Measurements from ENCODE around the gene DHRS1. TPM values are rescaled to one million over a fixed set of nuclear protein-coding genes. Genes with fewer than 3 reads are reported as not detected.

Gene DHRS1
- total and polyA plus RNA-seq, 2 donors (not counting 1 experiment from before 2014, with no cell fraction given), result 10.7 to 21.0 TPM

DNA sequence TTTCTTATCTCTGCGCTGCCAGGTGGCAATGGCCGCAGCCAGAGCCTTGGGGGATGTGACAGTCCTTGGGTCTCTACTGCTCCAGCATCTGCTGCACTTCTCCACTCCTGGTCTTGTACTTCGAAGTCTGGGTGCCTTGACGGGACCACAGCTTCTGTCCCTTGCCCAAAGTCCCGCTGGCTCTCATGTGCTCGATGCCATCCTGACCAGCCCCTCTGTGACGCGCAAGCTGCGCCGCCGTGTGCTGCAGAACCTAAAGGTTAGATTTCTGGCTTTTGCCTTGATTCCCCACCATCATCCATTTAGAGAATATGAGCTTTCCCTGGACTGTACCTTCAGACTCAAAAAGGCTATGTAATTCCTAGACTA, 4.4 kb upstream of the DHRS1 start:
- no peak for TF ChIP-seq EZH2 (IDR thresholded peaks at IDR 0.05; ENCODE audit: low read length, missing control alignments)
- TF ChIP-seq, protein P1, sequence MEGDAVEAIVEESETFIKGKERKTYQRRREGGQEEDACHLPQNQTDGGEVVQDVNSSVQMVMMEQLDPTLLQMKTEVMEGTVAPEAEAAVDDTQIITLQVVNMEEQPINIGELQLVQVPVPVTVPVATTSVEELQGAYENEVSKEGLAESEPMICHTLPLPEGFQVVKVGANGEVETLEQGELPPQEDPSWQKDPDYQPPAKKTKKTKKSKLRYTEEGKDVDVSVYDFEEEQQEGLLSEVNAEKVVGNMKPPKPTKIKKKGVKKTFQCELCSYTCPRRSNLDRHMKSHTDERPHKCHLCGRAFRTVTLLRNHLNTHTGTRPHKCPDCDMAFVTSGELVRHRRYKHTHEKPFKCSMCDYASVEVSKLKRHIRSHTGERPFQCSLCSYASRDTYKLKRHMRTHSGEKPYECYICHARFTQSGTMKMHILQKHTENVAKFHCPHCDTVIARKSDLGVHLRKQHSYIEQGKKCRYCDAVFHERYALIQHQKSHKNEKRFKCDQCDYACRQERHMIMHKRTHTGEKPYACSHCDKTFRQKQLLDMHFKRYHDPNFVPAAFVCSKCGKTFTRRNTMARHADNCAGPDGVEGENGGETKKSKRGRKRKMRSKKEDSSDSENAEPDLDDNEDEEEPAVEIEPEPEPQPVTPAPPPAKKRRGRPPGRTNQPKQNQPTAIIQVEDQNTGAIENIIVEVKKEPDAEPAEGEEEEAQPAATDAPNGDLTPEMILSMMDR (conservative IDR thresholded peaks at IDR 0.05 in 1 of 2, IDR thresholded peaks at IDR 0.05 in 1 of 2; ENCODE audit: low read depth in 1 of 2, low read length in 2 of 2), result no peak
- no peak overlapping the region for H3K4me3 ChIP-seq (replicated peaks in 1 of 4; ENCODE audit: control extremely low read depth in 1 of 4, insufficient read depth in 1 of 4, low read depth in 3 of 4, low read length in 4 of 4)
- H3K36me3 ChIP-seq (ENCODE audit: control insufficient read depth, insufficient read depth, low read length), result peaks cover 19% of the 10 kb centered on the region

DNA sequence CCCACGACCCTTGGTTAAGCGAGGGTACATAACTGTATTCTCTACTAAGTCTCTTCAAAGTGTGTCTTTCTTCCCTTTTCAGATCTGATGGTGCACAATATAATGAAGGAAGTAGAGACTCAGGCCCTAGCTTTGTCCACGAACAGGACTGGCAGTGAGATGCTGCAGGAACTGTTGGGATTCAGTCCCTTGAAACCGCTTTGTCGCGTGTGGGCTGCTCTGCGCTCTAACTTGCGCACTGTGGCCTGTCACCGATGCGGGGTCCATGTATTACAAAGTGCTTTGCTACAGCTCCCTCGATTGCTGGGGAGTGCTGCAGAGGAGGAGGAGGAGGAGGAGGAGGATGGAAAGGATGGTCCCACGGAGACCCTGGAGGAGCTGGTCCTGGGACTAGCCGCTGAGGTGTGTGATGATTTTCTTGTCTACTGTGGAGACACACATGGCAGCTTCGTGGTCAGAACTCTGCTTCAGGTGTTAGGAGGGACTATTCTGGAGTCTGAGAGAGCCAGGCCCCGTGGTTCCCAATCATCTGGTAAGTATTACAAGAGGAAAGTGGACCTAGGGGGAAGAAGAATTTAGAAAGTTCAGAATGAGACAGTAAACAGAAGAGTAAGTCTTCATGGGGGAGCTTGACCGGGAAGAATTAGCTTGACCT, 873 bp upstream of the DHRS1 start:
- Histone ChIP-seq H3K4me1 (ENCODE audit: control insufficient read depth, extremely low read depth, insufficient read depth, low read length) (peaks cover 10% of the 10 kb centered on the region), H3K4me3 (replicated peaks in 1 of 4; ENCODE audit: control extremely low read depth in 1 of 4, insufficient read depth in 1 of 4, low read depth in 3 of 4, low read length in 4 of 4) (peak overlapping the region; percentile 95 to 99 (median 96)), H3K36me3 (ENCODE audit: control insufficient read depth, insufficient read depth, low read length) (peaks cover 25% of the 10 kb centered on the region), H3K9ac (ENCODE audit: insufficient read depth, low read length) (peak overlapping the region; percentile 89), H2AFZ (ENCODE audit: low read length) (peak overlapping the region; percentile 33), H3K27me3 (ENCODE audit: control insufficient read depth, insufficient read depth, low read length) (no peaks in the 10 kb centered on the region), H4K20me1 (ENCODE audit: control insufficient read depth, extremely low read depth, insufficient read depth, low read length) (no peaks in the 10 kb centered on the region), H3K79me2 (ENCODE audit: control insufficient read depth, insufficient read depth, low read length) (peaks cover 11% of the 10 kb centered on the region), H3K4me2 (ENCODE audit: extremely low read depth, insufficient read depth, low read length) (peak overlapping the region; percentile 99), H3K27ac (ENCODE audit: insufficient read depth, low read length) (peak overlapping the region; percentile 88), H3K9me3 (ENCODE audit: control insufficient read depth, insufficient read depth, low read depth, low read length) (no peaks in the 10 kb centered on the region)
- DNase-seq (ENCODE audit: low read depth in 2 of 2), result no peak
- TF ChIP-seq EZH2 (IDR thresholded peaks at IDR 0.05; ENCODE audit: low read length, missing control alignments), result no peak
- TF ChIP-seq, protein P1 (conservative IDR thresholded peaks at IDR 0.05 in 1 of 2, IDR thresholded peaks at IDR 0.05 in 1 of 2; ENCODE audit: low read depth in 1 of 2, low read length in 2 of 2), result no peak

More for the DNA sequence above, 4.4 kb upstream of the DHRS1 start:
- no peaks in the 10 kb centered on the region for H3K27me3 ChIP-seq (ENCODE audit: control insufficient read depth, insufficient read depth, low read length)
- no peak overlapping the region for H3K27ac ChIP-seq (ENCODE audit: insufficient read depth, low read length)
- no peak for DNase-seq (ENCODE audit: low read depth in 2 of 2)
- no peaks in the 10 kb centered on the region for H3K9me3 ChIP-seq (ENCODE audit: control insufficient read depth, insufficient read depth, low read depth, low read length)
- peaks cover 11% of the 10 kb centered on the region for H3K79me2 ChIP-seq (ENCODE audit: control insufficient read depth, insufficient read depth, low read length)
- H2AFZ ChIP-seq (ENCODE audit: low read length), result no peak overlapping the region
- H3K4me1 ChIP-seq (ENCODE audit: control insufficient read depth, extremely low read depth, insufficient read depth, low read length), result peaks cover 4% of the 10 kb centered on the region
- no peak overlapping the region for H3K9ac ChIP-seq (ENCODE audit: insufficient read depth, low read length)
- no peak overlapping the region for H3K4me2 ChIP-seq (ENCODE audit: extremely low read depth, insufficient read depth, low read length)
- no peaks in the 10 kb centered on the region for H4K20me1 ChIP-seq (ENCODE audit: control insufficient read depth, extremely low read depth, insufficient read depth, low read length)

DNA sequence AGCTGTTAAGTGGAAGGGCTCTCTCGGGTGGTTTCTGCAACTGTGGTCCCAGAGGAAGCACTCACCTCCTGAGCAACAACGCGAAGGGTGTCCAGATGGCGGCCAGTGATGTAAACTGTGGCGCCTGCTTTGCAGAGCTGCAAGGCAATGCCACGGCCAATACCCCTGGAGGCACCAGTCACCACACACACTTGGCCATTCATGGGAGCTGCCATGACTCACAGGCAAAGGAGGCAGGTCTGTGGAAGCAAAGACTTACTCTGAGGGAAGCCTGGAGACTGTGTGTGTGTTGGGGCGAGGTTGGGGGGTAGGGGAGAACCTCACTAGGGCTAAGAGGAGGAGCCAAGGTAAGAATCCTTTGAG, 707 bp downstream of the DHRS1 start:
- no peak for TF ChIP-seq EZH2 (IDR thresholded peaks at IDR 0.05; ENCODE audit: low read length, missing control alignments)
- TF ChIP-seq, protein P1 (conservative IDR thresholded peaks at IDR 0.05 in 1 of 2, IDR thresholded peaks at IDR 0.05 in 1 of 2; ENCODE audit: low read depth in 1 of 2, low read length in 2 of 2), result no peak
- no peak overlapping the region for H3K9ac ChIP-seq (ENCODE audit: insufficient read depth, low read length)
- peak overlapping the region; percentile 95 to 99 (median 96) for H3K4me3 ChIP-seq (replicated peaks in 1 of 4; ENCODE audit: control extremely low read depth in 1 of 4, insufficient read depth in 1 of 4, low read depth in 3 of 4, low read length in 4 of 4)
- peak; percentile 20 to 82 for DNase-seq (ENCODE audit: low read depth in 2 of 2)
- H4K20me1 ChIP-seq (ENCODE audit: control insufficient read depth, extremely low read depth, insufficient read depth, low read length), result no peaks in the 10 kb centered on the region
- H3K4me1 ChIP-seq (ENCODE audit: control insufficient read depth, extremely low read depth, insufficient read depth, low read length), result peaks cover 10% of the 10 kb centered on the region
- H2AFZ ChIP-seq (ENCODE audit: low read length), result peak overlapping the region; percentile 98
- H3K27ac ChIP-seq (ENCODE audit: insufficient read depth, low read length), result peak overlapping the region; percentile 88
- peak overlapping the region; percentile 98 for H3K4me2 ChIP-seq (ENCODE audit: extremely low read depth, insufficient read depth, low read length)
- no peaks in the 10 kb centered on the region for H3K27me3 ChIP-seq (ENCODE audit: control insufficient read depth, insufficient read depth, low read length)
- peaks cover 11% of the 10 kb centered on the region for H3K79me2 ChIP-seq (ENCODE audit: control insufficient read depth, insufficient read depth, low read length)
- no peaks in the 10 kb centered on the region for H3K9me3 ChIP-seq (ENCODE audit: control insufficient read depth, insufficient read depth, low read depth, low read length)
- H3K36me3 ChIP-seq (ENCODE audit: control insufficient read depth, insufficient read depth, low read length), result peaks cover 20% of the 10 kb centered on the region
